Measurements from ENCODE around the gene CSNK1A1.
A peak's percentile ranks its signal among the peaks of the same experiment; 100 is the strongest.
"Not testable (repeated sequence)": the region's sequence is repeated elsewhere in the genome, so short reads cannot be mapped to it uniquely, and the experiment has no call there.

Gene CSNK1A1

DNA sequence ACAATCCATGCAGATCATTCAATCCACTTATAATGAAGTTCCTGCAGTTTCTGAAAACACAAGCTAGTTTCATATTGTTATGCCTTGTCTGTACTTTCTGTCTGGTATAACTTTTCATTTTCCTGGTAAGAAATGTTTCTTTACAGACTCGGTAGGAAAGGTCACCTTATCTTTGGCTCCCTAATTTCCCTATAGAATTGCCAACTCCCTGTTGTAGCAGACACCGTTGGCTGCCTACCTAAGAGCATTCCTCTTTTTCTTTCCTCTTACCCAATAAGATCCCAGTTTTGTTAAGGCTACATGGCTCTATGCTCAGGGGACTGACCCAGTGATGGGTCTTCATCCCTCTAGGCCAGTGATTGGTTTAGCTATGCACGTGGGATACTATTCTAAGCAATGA is 23.9 kb upstream of the CSNK1A1 start:
- H3K4me3 ChIP-seq (replicated peaks; ENCODE audit: low read depth, low read length) = no peak overlapping the region
- no peak for DNase-seq (ENCODE audit: extremely low read depth, low read depth)
- TF ChIP-seq CTCF (IDR thresholded peaks at IDR 0.05; ENCODE audit: low read depth, low read length, missing control alignments) = no peak

- no peak overlapping the region for H3K4me3 ChIP-seq (replicated peaks; ENCODE audit: low read depth, low read length)
- TF ChIP-seq CTCF (IDR thresholded peaks at IDR 0.05; ENCODE audit: low read depth, low read length, missing control alignments) = no peak
- DNase-seq (ENCODE audit: extremely low read depth, low read depth) = no peak
Observed at GRCh38 chr5:149572576-149573231, 21.5 kb upstream of the CSNK1A1 start.

DNA sequence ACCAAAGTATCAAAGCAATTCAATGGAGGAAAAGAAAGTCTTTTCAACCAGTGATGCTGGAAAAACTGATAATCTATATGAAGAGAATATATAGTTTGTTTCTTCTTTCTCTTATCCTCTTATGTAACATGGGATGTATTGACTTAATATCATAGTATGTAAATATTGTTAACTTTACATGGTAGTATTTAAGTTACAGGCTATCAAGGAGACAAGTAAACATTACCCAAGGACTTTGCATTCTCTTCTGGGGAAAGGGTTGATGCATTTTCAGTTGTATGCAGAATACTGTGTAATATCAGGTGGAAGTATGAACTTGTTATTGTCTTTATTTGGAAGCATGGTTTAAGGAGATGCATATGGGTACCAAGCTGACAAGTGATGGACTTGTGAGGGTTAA is 20.9 kb upstream of the CSNK1A1 start:
- TF ChIP-seq CTCF (IDR thresholded peaks at IDR 0.05; ENCODE audit: low read depth, low read length, missing control alignments) = no peak
- DNase-seq (ENCODE audit: extremely low read depth, low read depth) = no peak
- H3K4me3 ChIP-seq (replicated peaks; ENCODE audit: low read depth, low read length) = no peak overlapping the region

- no peak for TF ChIP-seq CTCF (IDR thresholded peaks at IDR 0.05; ENCODE audit: low read depth, low read length, missing control alignments)
Observed at GRCh38 chr5:149567226-149567625, 16.0 kb upstream of the CSNK1A1 start.

GRCh38 chr5:149564542-149565140 is 13.4 kb upstream of the CSNK1A1 start:
- H3K4me3 ChIP-seq (replicated peaks; ENCODE audit: low read depth, low read length) = not testable (repeated sequence)
- DNase-seq (ENCODE audit: extremely low read depth, low read depth) = peak; percentile 79
- TF ChIP-seq CTCF (IDR thresholded peaks at IDR 0.05; ENCODE audit: low read depth, low read length, missing control alignments) = peak; percentile 41

More at GRCh38 chr5:149567226-149567625, 16.0 kb upstream of the CSNK1A1 start:
- no peak for DNase-seq (ENCODE audit: extremely low read depth, low read depth)
- no peak overlapping the region for H3K4me3 ChIP-seq (replicated peaks; ENCODE audit: low read depth, low read length)

GRCh38 chr5:149563466-149563865 is 12.2 kb upstream of the CSNK1A1 start:
- no peak for DNase-seq (ENCODE audit: extremely low read depth, low read depth)
- no peak for TF ChIP-seq CTCF (IDR thresholded peaks at IDR 0.05; ENCODE audit: low read depth, low read length, missing control alignments)
- H3K4me3 ChIP-seq (replicated peaks; ENCODE audit: low read depth, low read length) = no peak overlapping the region
